Activated T-helper 1 cell treated with anti-CD3 and anti-CD28 coated beads, Interleukin-12 subunit alpha, Interleukin-12 subunit beta, Interleukin-2, Interleukin-4 antibody, amounts not matched to agents 30 ng/mL and 10 ng/mL and 1 ng/mL, durations not matched to agents 14 hours and 24 hours and 36 hours (primary cell): ENCODE data around the gene GPC3. TPM values are rescaled to one million over a fixed set of nuclear protein-coding genes. Genes with fewer than 3 reads are reported as not detected.

Source experiments
- DNase-seq: peaks from one replicate; pipeline ENCODE4 v3.0.0; 2021; ENCODE audit warnings: low spot score
- H3K27ac Mint-ChIP-seq: one replicate; pipeline ENCODE4 v1.8.0; 2021; ENCODE audit warnings: mild to moderate bottlenecking, mixed read lengths
- H3K27me3 Mint-ChIP-seq: one replicate; pipeline ENCODE4 v1.8.0; 2022; ENCODE audit warnings: mild to moderate bottlenecking, moderate library complexity, mixed read lengths; ENCODE audit not compliant: insufficient read depth
- H3K36me3 Mint-ChIP-seq: one replicate; pipeline ENCODE4 v1.8.0; 2021; ENCODE audit warnings: low read depth, mixed read lengths
- H3K4me1 Mint-ChIP-seq: one replicate; pipeline ENCODE4 v1.8.0; 2021; ENCODE audit warnings: low read depth, mixed read lengths
- H3K4me3 Mint-ChIP-seq: one replicate; pipeline ENCODE4 v1.8.0; 2021; ENCODE audit warnings: mild to moderate bottlenecking, moderate library complexity, mixed read lengths
- H3K9me3 Mint-ChIP-seq: one replicate; pipeline ENCODE4 v1.8.0; 2021; ENCODE audit warnings: mixed read lengths
- intact Hi-C: fragments of 100-400 bp; cut with micrococcal nuclease; formaldehyde crosslinking; loops from one replicate; pipeline ENCODE4 v1.15.1; 2024
- total RNA-seq: library from RNA; stranded (reverse); gene quantifications from 2 replicates; pipeline ENCODE4 v1.2.3, GENCODE V29; 2022

GPC3 gene
- total RNA-seq, 1 donor from 2014 or later: 0.39 TPM

DNA sequence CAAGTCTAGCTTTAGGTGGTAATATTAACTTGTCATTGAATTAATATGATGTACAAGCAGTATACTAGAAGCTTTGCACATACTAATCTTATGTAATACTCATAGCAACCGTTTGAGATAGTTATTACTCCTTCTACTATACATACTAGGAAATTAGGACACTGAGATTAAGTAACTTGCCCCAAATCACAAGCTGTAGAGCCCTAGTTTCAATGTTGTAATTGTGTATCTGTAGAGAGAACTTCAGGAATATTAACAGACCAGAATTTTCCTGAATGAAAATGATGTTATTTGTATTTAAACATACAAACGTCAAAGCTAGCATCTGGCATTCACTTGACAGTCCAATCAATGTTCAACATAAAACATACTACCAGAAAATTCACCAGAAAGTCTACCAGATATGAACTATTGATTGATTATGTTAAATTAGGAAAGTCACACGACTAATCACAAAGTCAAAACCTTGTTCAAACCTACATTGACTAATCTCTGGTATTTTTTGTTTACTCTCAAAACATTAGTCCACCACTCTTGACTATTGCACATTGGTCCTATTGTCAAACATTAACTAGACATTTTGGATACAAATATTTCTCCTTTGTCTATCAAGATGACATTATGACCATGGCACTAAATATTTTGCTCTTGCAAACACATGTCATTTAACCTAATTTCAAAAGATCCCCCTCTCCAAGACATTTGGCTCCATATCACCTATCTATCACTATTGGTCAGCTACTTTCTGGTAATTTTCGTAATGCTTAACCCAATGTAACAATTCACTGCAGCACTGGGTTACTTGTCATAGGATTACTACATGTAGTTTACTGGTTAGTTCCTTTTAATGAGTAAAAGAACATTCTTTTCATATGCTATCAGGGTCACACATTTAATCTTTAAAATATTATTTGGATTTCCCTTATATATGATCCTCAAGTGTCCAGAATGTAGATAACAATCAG lies 100.7 kb downstream of the GPC3 start:
- intact Hi-C loops: no loop called here
- H3K4me1 Mint-ChIP-seq: no peaks in the 10 kb centered on the region
- no peak overlapping the region for H3K4me3 Mint-ChIP-seq
- no peak for DNase-seq
- H3K27me3 Mint-ChIP-seq: peaks cover 3% of the 10 kb centered on the region
- H3K36me3 Mint-ChIP-seq: no peaks in the 10 kb centered on the region
- H3K27ac Mint-ChIP-seq: no peak overlapping the region
- H3K9me3 Mint-ChIP-seq: no peaks in the 10 kb centered on the region

DNA sequence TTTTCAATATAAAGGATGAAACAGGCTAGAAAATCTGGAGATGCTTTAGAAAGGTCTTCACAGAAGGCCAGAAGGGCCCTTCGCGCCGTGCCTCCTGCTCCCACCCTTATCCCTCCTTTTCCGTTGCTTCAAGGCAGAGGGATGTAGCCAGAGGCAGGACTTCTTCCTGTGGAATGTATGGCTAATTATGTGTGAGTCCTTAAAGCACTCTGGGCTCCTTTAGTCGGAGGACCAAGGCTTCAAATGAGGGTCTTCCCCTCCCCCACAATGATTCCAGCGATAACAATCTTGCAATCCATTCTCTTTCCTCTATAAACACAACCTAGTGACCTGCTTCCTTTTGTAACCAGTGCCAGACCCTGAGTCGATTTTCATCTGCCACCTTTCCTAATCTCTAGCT lies 103.5 kb downstream of the GPC3 start:
- H3K36me3 Mint-ChIP-seq: no peaks in the 10 kb centered on the region
- no peaks in the 10 kb centered on the region for H3K4me1 Mint-ChIP-seq
- intact Hi-C loops: no loop called here
- no peaks in the 10 kb centered on the region for H3K9me3 Mint-ChIP-seq
- H3K27me3 Mint-ChIP-seq: peaks cover 3% of the 10 kb centered on the region
- no peak overlapping the region for H3K4me3 Mint-ChIP-seq
- no peak overlapping the region for H3K27ac Mint-ChIP-seq
- no peak for DNase-seq

DNA sequence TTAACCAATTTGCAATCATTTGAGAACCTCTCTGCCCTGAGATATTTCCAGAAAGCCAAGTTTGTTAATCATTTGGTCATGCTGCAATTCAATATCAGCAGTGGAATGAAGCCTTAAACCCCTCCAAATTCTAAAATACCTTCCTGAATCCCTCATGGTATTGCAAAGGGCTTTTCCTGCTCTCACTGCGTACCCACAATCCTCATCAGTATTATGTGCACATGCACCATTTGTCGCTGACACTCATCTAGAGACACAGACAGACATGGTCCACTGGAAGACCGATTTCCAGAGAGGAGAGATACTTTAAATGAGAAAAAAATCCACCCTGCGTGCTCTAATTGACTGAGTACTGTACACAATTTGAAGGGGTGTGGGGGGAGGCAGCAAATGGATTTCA lies 104.4 kb downstream of the GPC3 start:
- intact Hi-C loops: no loop called here
- H3K36me3 Mint-ChIP-seq: no peaks in the 10 kb centered on the region
- H3K27ac Mint-ChIP-seq: no peak overlapping the region
- no peak for DNase-seq
- no peaks in the 10 kb centered on the region for H3K4me1 Mint-ChIP-seq
- no peak overlapping the region for H3K4me3 Mint-ChIP-seq
- peaks cover 3% of the 10 kb centered on the region for H3K27me3 Mint-ChIP-seq
- no peaks in the 10 kb centered on the region for H3K9me3 Mint-ChIP-seq

DNA sequence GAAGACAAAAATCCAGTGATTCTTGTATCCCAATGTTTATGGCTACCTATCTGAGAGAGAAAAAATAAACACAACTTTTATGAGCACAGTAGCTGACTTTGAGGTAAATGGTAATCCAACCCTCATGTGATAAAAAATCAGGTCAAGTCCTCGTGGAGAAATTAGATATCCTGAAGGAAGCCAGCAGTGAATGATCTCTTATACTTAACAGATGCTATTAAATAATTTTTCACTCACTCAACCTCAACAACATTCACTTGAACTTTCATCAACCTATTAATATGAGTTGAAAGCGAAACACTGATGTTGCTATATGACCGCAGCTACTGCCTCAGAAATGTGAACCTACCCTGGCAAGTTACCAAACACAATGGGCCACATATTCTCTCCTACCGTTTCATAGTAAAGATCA lies 105.4 kb downstream of the GPC3 start:
- DNase-seq: no peak
- H3K27me3 Mint-ChIP-seq: peaks cover 5% of the 10 kb centered on the region
- no peaks in the 10 kb centered on the region for H3K36me3 Mint-ChIP-seq
- H3K4me1 Mint-ChIP-seq: no peaks in the 10 kb centered on the region
- H3K4me3 Mint-ChIP-seq: no peak overlapping the region
- H3K27ac Mint-ChIP-seq: no peak overlapping the region
- no peaks in the 10 kb centered on the region for H3K9me3 Mint-ChIP-seq
- intact Hi-C loops: no loop called here

DNA sequence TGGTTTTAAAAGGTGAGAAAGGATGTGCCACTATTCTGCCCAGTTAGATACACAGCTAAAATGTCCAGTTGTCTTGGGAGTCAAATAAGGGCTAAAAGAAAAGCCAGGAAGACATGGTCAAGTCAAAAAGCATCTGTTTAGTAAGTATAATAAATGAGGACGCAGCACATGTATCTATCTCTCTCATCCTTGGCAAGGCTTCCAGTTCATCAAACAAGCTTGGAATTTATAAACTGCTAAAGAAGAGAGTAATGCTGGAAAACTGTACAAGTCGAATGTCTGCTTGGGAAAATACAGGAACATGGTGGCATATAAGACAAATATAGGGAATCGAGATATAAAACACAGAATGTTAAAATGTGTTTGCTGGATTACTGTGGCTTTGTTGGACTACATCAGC lies 106.7 kb downstream of the GPC3 start:
- intact Hi-C loops: no loop called here
- no peak overlapping the region for H3K4me3 Mint-ChIP-seq
- no peaks in the 10 kb centered on the region for H3K36me3 Mint-ChIP-seq
- H3K27ac Mint-ChIP-seq: no peak overlapping the region
- no peaks in the 10 kb centered on the region for H3K4me1 Mint-ChIP-seq
- peaks cover 5% of the 10 kb centered on the region for H3K27me3 Mint-ChIP-seq
- DNase-seq: no peak
- H3K9me3 Mint-ChIP-seq: no peaks in the 10 kb centered on the region

DNA sequence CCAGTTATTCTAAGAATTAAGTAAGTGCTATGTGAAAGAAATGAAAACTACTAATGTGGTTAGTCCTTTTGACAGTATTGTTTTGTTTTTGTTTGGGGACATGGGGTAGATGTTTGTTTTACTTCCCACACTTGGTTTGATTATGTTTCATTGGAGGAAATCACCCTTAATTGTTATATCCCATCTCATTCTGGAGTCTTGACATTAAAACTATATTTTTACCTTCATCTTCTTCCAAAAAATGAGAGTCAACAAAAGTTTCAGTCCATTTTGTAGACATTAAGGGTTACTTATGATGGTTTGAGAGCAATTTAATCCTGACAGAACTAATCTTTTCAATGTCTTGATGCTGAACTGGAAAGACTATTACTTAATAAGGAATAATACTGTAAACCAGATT lies 108.7 kb downstream of the GPC3 start:
- peaks cover 2% of the 10 kb centered on the region for H3K27me3 Mint-ChIP-seq
- H3K36me3 Mint-ChIP-seq: no peaks in the 10 kb centered on the region
- no peak overlapping the region for H3K27ac Mint-ChIP-seq
- H3K4me3 Mint-ChIP-seq: no peak overlapping the region
- no peak for DNase-seq
- intact Hi-C loops: no loop called here
- no peaks in the 10 kb centered on the region for H3K4me1 Mint-ChIP-seq
- H3K9me3 Mint-ChIP-seq: no peaks in the 10 kb centered on the region

DNA sequence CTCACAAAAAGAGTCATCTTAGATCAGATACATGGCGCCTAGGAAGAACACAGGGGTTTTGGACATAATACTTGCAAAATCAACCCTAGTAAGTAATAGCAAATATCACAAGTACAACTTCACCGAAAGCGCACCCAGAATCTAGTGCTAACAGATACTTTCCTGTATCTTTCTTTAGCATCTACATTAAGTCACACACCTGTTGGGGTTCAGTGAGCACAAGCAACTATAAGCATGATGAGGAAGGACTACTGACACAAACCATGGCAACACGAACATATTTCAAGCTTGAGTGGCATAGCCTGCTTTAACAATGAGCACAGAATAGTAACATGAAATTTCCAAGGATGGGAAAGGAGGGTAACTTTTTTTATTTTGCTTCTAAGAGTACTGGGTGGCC lies 116.1 kb downstream of the GPC3 start:
- intact Hi-C loops: no loop called here
- H3K4me3 Mint-ChIP-seq: no peak overlapping the region
- DNase-seq: no peak
- H3K36me3 Mint-ChIP-seq: no peaks in the 10 kb centered on the region
- no peaks in the 10 kb centered on the region for H3K9me3 Mint-ChIP-seq
- no peak overlapping the region for H3K27ac Mint-ChIP-seq
- no peaks in the 10 kb centered on the region for H3K4me1 Mint-ChIP-seq
- no peaks in the 10 kb centered on the region for H3K27me3 Mint-ChIP-seq

DNA sequence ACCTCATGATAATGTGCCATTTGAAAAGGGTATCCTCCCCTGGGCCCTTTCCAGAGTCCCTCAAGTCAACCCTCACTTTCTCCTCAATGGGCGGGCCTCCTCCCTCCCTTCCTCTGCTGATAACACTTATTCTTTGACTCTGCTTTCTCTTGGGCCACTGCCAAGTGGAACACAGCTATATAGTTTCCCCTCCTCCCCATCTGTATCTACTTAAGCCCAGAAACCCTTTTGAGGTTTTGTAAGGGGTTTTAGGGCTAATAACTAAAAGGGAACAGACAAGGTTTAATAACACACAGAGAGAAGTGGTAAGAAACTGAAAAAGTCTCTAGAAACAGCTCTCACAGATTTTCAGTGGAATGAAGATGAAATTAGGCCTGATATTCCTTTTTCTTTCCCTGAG lies 116.7 kb downstream of the GPC3 start:
- Mint-ChIP-seq H3K4me3 (no peak overlapping the region), H3K4me1 (no peaks in the 10 kb centered on the region)

DNA sequence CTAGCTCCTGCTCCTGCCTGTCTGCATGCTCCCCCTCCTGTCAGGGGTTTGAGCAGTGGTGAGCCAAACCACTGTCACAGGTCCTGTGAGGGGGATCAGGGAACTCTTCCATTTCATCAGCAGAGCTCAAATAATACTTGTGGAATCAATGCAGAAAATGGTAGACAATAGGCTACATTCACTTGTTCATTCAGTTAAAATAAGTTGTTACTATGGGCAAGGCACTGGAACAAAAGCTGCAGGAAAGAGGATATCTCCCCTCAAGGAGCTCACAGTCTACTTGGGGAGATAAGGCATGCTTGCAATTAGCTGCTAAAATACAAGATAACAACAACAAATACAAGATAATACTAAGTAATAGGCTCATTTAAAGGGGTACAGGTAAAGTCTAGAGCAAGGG lies 117.1 kb downstream of the GPC3 start:
- no peak overlapping the region for H3K4me3 Mint-ChIP-seq
- DNase-seq: no peak
- no peaks in the 10 kb centered on the region for H3K27me3 Mint-ChIP-seq
- H3K36me3 Mint-ChIP-seq: no peaks in the 10 kb centered on the region
- no peaks in the 10 kb centered on the region for H3K9me3 Mint-ChIP-seq
- H3K4me1 Mint-ChIP-seq: no peaks in the 10 kb centered on the region
- no peak overlapping the region for H3K27ac Mint-ChIP-seq
- intact Hi-C loops: no loop called here

More for the DNA sequence above, 116.7 kb downstream of the GPC3 start:
- no peak for DNase-seq
- no peaks in the 10 kb centered on the region for H3K36me3 Mint-ChIP-seq
- H3K9me3 Mint-ChIP-seq: no peaks in the 10 kb centered on the region
- intact Hi-C loops: no loop called here
- H3K27ac Mint-ChIP-seq: no peak overlapping the region
- no peaks in the 10 kb centered on the region for H3K27me3 Mint-ChIP-seq

DNA sequence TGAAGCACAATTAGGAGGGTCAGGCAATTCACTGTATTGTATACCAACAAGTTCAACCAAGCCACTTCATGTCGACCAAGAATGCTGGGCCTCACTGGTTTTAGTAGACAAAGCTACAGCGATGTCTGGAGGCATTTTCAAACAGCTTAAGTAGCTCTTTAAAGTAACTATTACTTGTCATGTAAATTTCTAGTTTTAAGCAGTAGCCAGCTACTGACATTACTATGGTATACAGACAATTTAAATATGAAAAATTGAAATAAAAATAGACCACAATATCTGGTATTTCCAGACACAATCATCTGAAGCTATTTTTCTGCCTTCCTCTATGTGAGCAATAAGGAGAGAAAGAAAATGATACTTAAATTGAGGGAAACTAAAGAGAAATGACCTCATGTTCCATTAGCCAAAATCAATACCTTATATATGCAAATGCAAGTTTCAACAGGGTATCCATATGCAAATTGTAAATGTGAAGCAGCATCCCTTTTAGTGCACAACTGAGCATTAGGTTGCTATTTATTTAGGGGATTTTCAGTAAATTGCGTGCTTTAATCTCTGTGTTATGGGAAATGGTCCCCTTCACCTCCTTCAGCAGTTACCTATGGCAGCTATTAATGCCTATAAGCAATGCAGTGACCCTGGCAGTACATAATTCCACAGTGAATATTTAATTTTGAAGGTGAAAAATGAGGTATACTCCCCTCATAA lies 119.5 kb downstream of the GPC3 start:
- intact Hi-C loops: no loop called here
- H3K27ac Mint-ChIP-seq: no peak overlapping the region
- no peak for DNase-seq
- no peaks in the 10 kb centered on the region for H3K36me3 Mint-ChIP-seq
- no peak overlapping the region for H3K4me3 Mint-ChIP-seq
- no peaks in the 10 kb centered on the region for H3K9me3 Mint-ChIP-seq
- H3K27me3 Mint-ChIP-seq: no peaks in the 10 kb centered on the region
- no peaks in the 10 kb centered on the region for H3K4me1 Mint-ChIP-seq

DNA sequence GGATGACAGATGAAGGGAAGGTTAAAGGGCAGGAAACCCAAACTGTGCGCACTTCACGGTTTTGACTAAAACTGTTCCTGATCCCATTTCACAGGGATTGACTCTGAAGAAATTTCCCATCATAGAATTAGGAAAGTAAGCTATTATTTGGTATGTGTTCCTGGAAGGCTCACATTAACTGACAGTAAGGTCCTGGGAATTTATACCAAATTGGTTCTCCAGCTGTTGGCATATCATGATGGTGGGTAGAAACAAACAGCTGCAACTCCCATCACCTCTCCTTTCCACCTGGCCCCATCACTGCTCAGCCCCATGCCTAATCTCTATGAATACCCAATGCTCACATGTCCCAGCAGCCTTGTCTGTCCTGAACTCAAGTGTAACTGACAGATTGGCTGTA lies 121.2 kb downstream of the GPC3 start:
- no peak for DNase-seq
- intact Hi-C loops: no loop called here
- H3K36me3 Mint-ChIP-seq: no peaks in the 10 kb centered on the region
- H3K9me3 Mint-ChIP-seq: no peaks in the 10 kb centered on the region
- H3K27ac Mint-ChIP-seq: no peak overlapping the region
- no peaks in the 10 kb centered on the region for H3K4me1 Mint-ChIP-seq
- H3K27me3 Mint-ChIP-seq: no peaks in the 10 kb centered on the region
- no peak overlapping the region for H3K4me3 Mint-ChIP-seq

DNA sequence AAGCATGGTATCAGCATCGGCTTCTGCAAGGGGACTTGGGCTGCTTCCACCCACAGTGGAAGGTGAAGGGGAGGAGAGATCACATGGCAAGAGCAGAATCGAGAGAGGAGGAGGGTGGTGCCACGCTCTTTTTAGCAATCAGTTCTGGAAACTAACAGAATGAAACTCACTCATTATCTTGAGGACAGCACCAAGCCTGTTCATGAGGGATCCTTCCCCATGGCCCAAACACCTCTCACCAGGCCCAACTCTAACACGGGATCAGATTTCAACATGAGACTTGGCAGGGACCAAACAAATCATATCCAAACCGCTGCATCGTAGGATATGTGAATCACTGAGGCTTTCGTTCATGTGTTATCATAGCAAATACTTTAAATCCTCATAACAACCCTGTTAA lies 125.5 kb downstream of the GPC3 start:
- no peak overlapping the region for H3K4me3 Mint-ChIP-seq
- H3K4me1 Mint-ChIP-seq: no peaks in the 10 kb centered on the region
- H3K27ac Mint-ChIP-seq: no peak overlapping the region
- no peak for DNase-seq
- H3K27me3 Mint-ChIP-seq: peaks cover 7% of the 10 kb centered on the region
- H3K36me3 Mint-ChIP-seq: no peaks in the 10 kb centered on the region
- intact Hi-C loops: no loop called here
- H3K9me3 Mint-ChIP-seq: no peaks in the 10 kb centered on the region

DNA sequence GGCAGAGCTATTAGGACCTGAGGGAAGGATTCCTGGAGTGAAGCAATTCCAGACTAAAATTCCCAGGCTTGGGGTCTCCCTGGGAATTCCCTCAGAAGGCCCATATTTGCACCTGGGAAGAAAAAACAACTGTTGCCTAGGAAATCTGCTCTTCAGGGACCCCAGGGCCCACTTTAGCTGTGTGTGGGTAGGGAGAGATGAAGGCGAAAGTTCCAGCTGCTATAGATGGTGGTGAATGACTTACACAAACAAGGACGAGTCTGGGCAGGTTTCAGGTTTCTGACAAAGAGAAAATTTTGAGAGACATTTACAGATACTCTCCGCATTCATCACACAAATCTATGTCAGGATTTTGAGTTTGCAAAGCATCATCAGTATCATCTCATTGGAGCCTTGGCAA lies 126.1 kb downstream of the GPC3 start:
- H3K9me3 Mint-ChIP-seq: no peaks in the 10 kb centered on the region
- H3K36me3 Mint-ChIP-seq: no peaks in the 10 kb centered on the region
- DNase-seq: no peak
- peaks cover 7% of the 10 kb centered on the region for H3K27me3 Mint-ChIP-seq
- H3K4me1 Mint-ChIP-seq: no peaks in the 10 kb centered on the region
- H3K4me3 Mint-ChIP-seq: no peak overlapping the region
- no peak overlapping the region for H3K27ac Mint-ChIP-seq
- intact Hi-C loops: no loop called here
